Measurements from ENCODE around the gene OXGR1. TPM values are rescaled to one million over a fixed set of nuclear protein-coding genes. Genes with fewer than 3 reads are reported as not detected.

The OXGR1 gene
- total RNA-seq, 4 donors from 2014 or later = 3.8 to 19.5 (median 8.7) TPM

GRCh38 chr13:97004096-97004876, 10.0 kb upstream of the OXGR1 start:
- H3K4me3 ChIP-seq = no peak overlapping the region
- no peak overlapping the region for H3K27ac ChIP-seq
- H3K9me3 ChIP-seq = no peaks in the 10 kb centered on the region
- H3K4me1 ChIP-seq = no peaks in the 10 kb centered on the region
- WGBS = 80% methylated on average over 9 of the region's 9 CpGs
- no peak for TF ChIP-seq EP300 (IDR thresholded peaks at IDR 0.05)
- TF ChIP-seq CTCF (IDR thresholded peaks at IDR 0.05) = no peak
- no peak for TF ChIP-seq POLR2AphosphoS5 (IDR thresholded peaks at IDR 0.05)
- no peak for TF ChIP-seq POLR2A (IDR thresholded peaks at IDR 0.05)
- H3K27me3 ChIP-seq = no peaks in the 10 kb centered on the region
- no peak for DNase-seq (ENCODE audit: low spot score in 2 of 2)
- no peaks in the 10 kb centered on the region for H3K36me3 ChIP-seq

- Histone ChIP-seq H3K4me1 (no peaks in the 10 kb centered on the region), H3K4me3 (no peak overlapping the region), H3K9me3 (no peaks in the 10 kb centered on the region), H3K27ac (no peak overlapping the region), H3K27me3 (no peaks in the 10 kb centered on the region), H3K36me3 (no peaks in the 10 kb centered on the region)
- DNase-seq (ENCODE audit: low spot score in 2 of 2) = no peak
- WGBS = 75% methylated on average over 2 of the region's 2 CpGs
- no peak for TF ChIP-seq EP300 (IDR thresholded peaks at IDR 0.05)
- TF ChIP-seq CTCF (IDR thresholded peaks at IDR 0.05) = no peak
- no peak for TF ChIP-seq POLR2AphosphoS5 (IDR thresholded peaks at IDR 0.05)
- TF ChIP-seq POLR2A (IDR thresholded peaks at IDR 0.05) = no peak
These were observed 8.8 kb upstream of the OXGR1 start for GRCh38 chr13:97003071-97003470.

- H3K4me3 ChIP-seq = no peak overlapping the region
- H3K9me3 ChIP-seq = no peaks in the 10 kb centered on the region
- 64% methylated on average over 2 of the region's 2 CpGs for WGBS
- no peak for DNase-seq (ENCODE audit: low spot score in 2 of 2)
- no peaks in the 10 kb centered on the region for H3K27me3 ChIP-seq
- TF ChIP-seq CTCF (IDR thresholded peaks at IDR 0.05) = no peak
- no peak for TF ChIP-seq EP300 (IDR thresholded peaks at IDR 0.05)
- no peak for TF ChIP-seq POLR2A (IDR thresholded peaks at IDR 0.05)
- no peak for TF ChIP-seq POLR2AphosphoS5 (IDR thresholded peaks at IDR 0.05)
- no peak overlapping the region for H3K27ac ChIP-seq
- no peaks in the 10 kb centered on the region for H3K36me3 ChIP-seq
- H3K4me1 ChIP-seq = no peaks in the 10 kb centered on the region
These were observed 8.3 kb upstream of the OXGR1 start for GRCh38 chr13:97002581-97002980.

GRCh38 chr13:97001636-97002035, 7.4 kb upstream of the OXGR1 start:
- no peak for DNase-seq (ENCODE audit: low spot score in 2 of 2)
- Histone ChIP-seq H3K36me3 (no peaks in the 10 kb centered on the region), H3K27ac (no peak overlapping the region), H3K4me3 (no peak overlapping the region), H3K4me1 (no peaks in the 10 kb centered on the region), H3K9me3 (no peaks in the 10 kb centered on the region), H3K27me3 (no peaks in the 10 kb centered on the region)
- WGBS = 64% methylated on average over 6 of the region's 6 CpGs
- TF ChIP-seq POLR2AphosphoS5 (IDR thresholded peaks at IDR 0.05) (no peak), EP300 (IDR thresholded peaks at IDR 0.05) (no peak), POLR2A (IDR thresholded peaks at IDR 0.05) (no peak), CTCF (IDR thresholded peaks at IDR 0.05) (no peak)

GRCh38 chr13:97000295-97000925, 6.1 kb upstream of the OXGR1 start:
- Histone ChIP-seq H3K36me3 (no peaks in the 10 kb centered on the region), H3K4me3 (no peak overlapping the region), H3K9me3 (no peaks in the 10 kb centered on the region), H3K27ac (no peak overlapping the region), H3K4me1 (no peaks in the 10 kb centered on the region), H3K27me3 (peaks cover 4% of the 10 kb centered on the region)
- WGBS = 48% methylated on average over 5 of the region's 5 CpGs
- no peak for DNase-seq (ENCODE audit: low spot score in 2 of 2)
- no peak for TF ChIP-seq POLR2AphosphoS5 (IDR thresholded peaks at IDR 0.05)
- no peak for TF ChIP-seq POLR2A (IDR thresholded peaks at IDR 0.05)
- TF ChIP-seq CTCF (IDR thresholded peaks at IDR 0.05) = no peak
- no peak for TF ChIP-seq EP300 (IDR thresholded peaks at IDR 0.05)

Data from suprapubic skin (tissue), 4 donors.